HG03025 (cell line): ENCODE data around the gene RINT1.
"Not testable (repeated sequence)": the region's sequence is repeated elsewhere in the genome, so short reads cannot be mapped to it uniquely, and the experiment has no call there.

Experiments used
- ATAC-seq: cut with Tn5 transposase; IDR thresholded peaks from one replicate; pipeline ENCODE4 v1.9.1; 2021; ENCODE audit warnings: mild to moderate bottlenecking, moderate library complexity; ENCODE audit not compliant: unreplicated experiment, low FRiP score

RINT1 gene

GRCh38 chr7:105531792-105532671, at the start of gene RINT1:
Gene RINT1 (plus strand): TSS chr7:105532201. CDS start chr7:105532316, 115 bp downstream.
- ATAC-seq, result peak; percentile 91

- ATAC-seq, result no peak
These were observed 44.1 kb upstream of the RINT1 start for GRCh38 chr7:105487579-105488571.

GRCh38 chr7:105489409-105489808, 42.6 kb upstream of the RINT1 start:
- no peak for ATAC-seq

- ATAC-seq, result no peak
These were observed 38.6 kb upstream of the RINT1 start for GRCh38 chr7:105493196-105493922.

- no peak for ATAC-seq
These were observed 38.1 kb upstream of the RINT1 start for GRCh38 chr7:105493923-105494315.

GRCh38 chr7:105496521-105496920, 35.5 kb upstream of the RINT1 start:
- no peak for ATAC-seq

- no peak for ATAC-seq
These were observed 35.0 kb upstream of the RINT1 start for GRCh38 chr7:105497016-105497415.

GRCh38 chr7:105502173-105502572, 29.8 kb upstream of the RINT1 start:
- ATAC-seq, result no peak

- no peak for ATAC-seq
These were observed 19.6 kb upstream of the RINT1 start for GRCh38 chr7:105512415-105512814.

- ATAC-seq, result no peak
These were observed 19.0 kb upstream of the RINT1 start for GRCh38 chr7:105512926-105513526.

- not testable (repeated sequence) for ATAC-seq
These were observed 16.4 kb upstream of the RINT1 start for GRCh38 chr7:105515610-105516009.

GRCh38 chr7:105519353-105519752, 12.6 kb upstream of the RINT1 start:
- ATAC-seq, result no peak

- not testable (repeated sequence) for ATAC-seq
These were observed 11.4 kb upstream of the RINT1 start for GRCh38 chr7:105520620-105521019.

- peak; percentile 33 for ATAC-seq
These were observed 10.8 kb upstream of the RINT1 start for GRCh38 chr7:105521027-105521716.

- ATAC-seq, result peak; percentile 81
These were observed 10.1 kb upstream of the RINT1 start, which contains the start of gene PUS7 for GRCh38 chr7:105521717-105522463. Gene PUS7 (minus strand): TSS chr7:105522271. CDS start chr7:105508512, 13,759 bp downstream.

GRCh38 chr7:105524423-105524822, 7.6 kb upstream of the RINT1 start:
- not testable (repeated sequence) for ATAC-seq

GRCh38 chr7:105524840-105525239, 7.2 kb upstream of the RINT1 start:
- no peak for ATAC-seq

- not testable (repeated sequence) for ATAC-seq
These were observed 4.3 kb upstream of the RINT1 start for GRCh38 chr7:105527737-105528136.

- no peak for ATAC-seq
These were observed 1.9 kb upstream of the RINT1 start for GRCh38 chr7:105530126-105530525.
